ENCODE results near the gene GMNC.

The GMNC gene

GRCh38 chr3:190810957-190811356 is 51.5 kb downstream of the GMNC start:
- TF ChIP-seq GATA3 (IDR thresholded peaks at IDR 0.05; ENCODE audit: low read depth, low read length) (no peak), GATA2 (IDR thresholded peaks at IDR 0.05; ENCODE audit: low read depth, low read length) (no peak)

GRCh38 chr3:190809351-190809750 is 53.1 kb downstream of the GMNC start:
- no peak for TF ChIP-seq GATA2 (IDR thresholded peaks at IDR 0.05; ENCODE audit: low read depth, low read length)
- no peak for TF ChIP-seq GATA3 (IDR thresholded peaks at IDR 0.05; ENCODE audit: low read depth, low read length)

GRCh38 chr3:190807719-190808375 is 54.6 kb downstream of the GMNC start:
- no peak for TF ChIP-seq GATA2 (IDR thresholded peaks at IDR 0.05; ENCODE audit: low read depth, low read length)
- no peak for TF ChIP-seq GATA3 (IDR thresholded peaks at IDR 0.05; ENCODE audit: low read depth, low read length)
